Astrocyte (in vitro differentiated cells and primary cell): ENCODE data around the gene SMCO3. TPM values are rescaled to one million over a fixed set of nuclear protein-coding genes. Genes with fewer than 3 reads are reported as not detected.

ENCODE experiments used
- DNase-seq: peaks from one replicate; pipeline ENCODE4 v3.0.0-alpha.2; 2010; ENCODE audit warnings: low read depth
- FAIRE-seq: peaks from 2 replicates; lab custom pipeline; 2011; peaks lifted over from hg19 to GRCh38; lab: Jason Lieb, UNC
- H2AFZ ChIP-seq: 2 replicates; pipeline ENCODE4 v1.6.0; 2012; ENCODE audit warnings: low read depth, low read length, inconsistent platforms
- H3K27ac ChIP-seq: 2 replicates; pipeline ENCODE4 v1.5.1; 2011; ENCODE audit warnings: low read depth, low read length, inconsistent platforms
- H3K27me3 ChIP-seq: 2 replicates; pipeline ENCODE4 v1.6.0; 2011; ENCODE audit warnings: low read length, inconsistent platforms; ENCODE audit not compliant: insufficient read depth
- H3K36me3 ChIP-seq: 2 replicates; pipeline ENCODE4 v1.5.1; 2011; ENCODE audit warnings: low read length, inconsistent platforms; ENCODE audit not compliant: insufficient read depth
- H3K4me1 ChIP-seq: 2 replicates; pipeline ENCODE4 v1.5.1; 2011; ENCODE audit warnings: low read length, inconsistent platforms; ENCODE audit not compliant: insufficient read depth
- H3K4me2 ChIP-seq: 2 replicates; pipeline ENCODE4 v1.6.0; 2012; ENCODE audit warnings: low read length, inconsistent platforms
- H3K4me3 ChIP-seq: 2 replicates; pipeline ENCODE4 v1.5.1; 2011; ENCODE audit warnings: low read depth, mild to moderate bottlenecking, low read length, inconsistent platforms; ENCODE audit not compliant: insufficient read depth
- H3K79me2 ChIP-seq: 2 replicates; pipeline ENCODE4 v1.6.0; 2012; ENCODE audit warnings: mild to moderate bottlenecking, low read length, inconsistent platforms; ENCODE audit not compliant: insufficient read depth
- H3K9ac ChIP-seq: 2 replicates; pipeline ENCODE4 v1.6.0; 2012; ENCODE audit warnings: mild to moderate bottlenecking, low read length, inconsistent platforms
- H3K9me3 ChIP-seq: 2 replicates; pipeline ENCODE4 v1.5.1; 2012; ENCODE audit warnings: low read depth, mild to moderate bottlenecking, low read length, inconsistent platforms; ENCODE audit not compliant: insufficient read depth
- H4K20me1 ChIP-seq: 2 replicates; pipeline ENCODE4 v1.6.0; 2012; ENCODE audit warnings: low read length, inconsistent platforms; ENCODE audit not compliant: insufficient read depth
- H3K27ac Mint-ChIP-seq: one replicate; pipeline ENCODE4 v1.8.0; 2021; ENCODE audit warnings: mild to moderate bottlenecking, mixed read lengths; ENCODE audit not compliant: unreplicated experiment
- H3K27me3 Mint-ChIP-seq: one replicate; pipeline ENCODE4 v1.8.0; 2021; ENCODE audit warnings: low read depth, mixed read lengths; ENCODE audit not compliant: unreplicated experiment
- H3K36me3 Mint-ChIP-seq: one replicate; pipeline ENCODE4 v1.8.0; 2021; ENCODE audit warnings: low read depth, mixed read lengths; ENCODE audit not compliant: unreplicated experiment
- H3K4me1 Mint-ChIP-seq: one replicate; pipeline ENCODE4 v1.8.0; 2021; ENCODE audit warnings: low read depth, mixed read lengths; ENCODE audit not compliant: unreplicated experiment
- H3K4me3 Mint-ChIP-seq: one replicate; pipeline ENCODE4 v1.8.0; 2021; ENCODE audit warnings: mild to moderate bottlenecking, moderate library complexity, mixed read lengths; ENCODE audit not compliant: unreplicated experiment
- H3K9me3 Mint-ChIP-seq: one replicate; pipeline ENCODE4 v1.8.0; 2021; ENCODE audit warnings: mild to moderate bottlenecking, mixed read lengths; ENCODE audit not compliant: unreplicated experiment
- CTCF ChIP-seq: IDR thresholded peaks from 2 replicates; pipeline ENCODE4 v1.5.1; 2011; ENCODE audit warnings: low read depth, mild to moderate bottlenecking, inconsistent platforms, low read length, moderate library complexity; ENCODE audit not compliant: insufficient read depth
- EZH2 ChIP-seq: IDR thresholded peaks from 2 replicates; pipeline ENCODE4 v1.6.1; 2012; ENCODE audit warnings: mild to moderate bottlenecking, low read length, inconsistent platforms; ENCODE audit not compliant: insufficient read depth
- total RNA-seq: library from RNA; stranded (reverse); gene quantifications from 2 replicates; pipeline ENCODE4 v1.2.1, GENCODE V29; 2021

SMCO3 gene
- total RNA-seq, 1 donor from 2014 or later = 0.57 TPM

- no peaks in the 10 kb centered on the region for H3K9me3 ChIP-seq
- Mint-ChIP-seq H3K4me3 (peak overlapping the region; percentile 93), H3K27me3 (no peaks in the 10 kb centered on the region), H3K4me1 (peaks cover 19% of the 10 kb centered on the region), H3K27ac (peak overlapping the region; percentile 97), H3K36me3 (no peaks in the 10 kb centered on the region), H3K9me3 (no peaks in the 10 kb centered on the region)
- peaks cover 23% of the 10 kb centered on the region for H3K79me2 ChIP-seq
- TF ChIP-seq CTCF (no peak), EZH2 (no peak)
- peak overlapping the region; percentile 87 for H3K9ac ChIP-seq
- peak overlapping the region; percentile 90 for H2AFZ ChIP-seq
- H3K27ac ChIP-seq = peak overlapping the region; percentile 80
- no peaks in the 10 kb centered on the region for H3K27me3 ChIP-seq
- H3K36me3 ChIP-seq = no peaks in the 10 kb centered on the region
- peaks cover 14% of the 10 kb centered on the region for H3K4me1 ChIP-seq
- H4K20me1 ChIP-seq = peaks cover 5% of the 10 kb centered on the region
- H3K4me2 ChIP-seq = peak overlapping the region; percentile 90
- no peak for FAIRE-seq
- H3K4me3 ChIP-seq = peak overlapping the region; percentile 90
- DNase-seq = peak; percentile 91
These were observed 39.7 kb downstream of the SMCO3 start for GRCh38 chr12:14774074-14774905.

- Mint-ChIP-seq H3K27me3 (no peaks in the 10 kb centered on the region), H3K9me3 (no peaks in the 10 kb centered on the region), H3K27ac (peak overlapping the region; percentile 97), H3K4me1 (peaks cover 19% of the 10 kb centered on the region), H3K4me3 (peak overlapping the region; percentile 93), H3K36me3 (no peaks in the 10 kb centered on the region)
- FAIRE-seq (no peak), DNase-seq (no peak)
- H3K27ac ChIP-seq = peak overlapping the region; percentile 80
- H3K4me1 ChIP-seq = peaks cover 18% of the 10 kb centered on the region
- H3K79me2 ChIP-seq = peaks cover 25% of the 10 kb centered on the region
- peak overlapping the region; percentile 90 for H3K4me2 ChIP-seq
- peak overlapping the region; percentile 90 for H2AFZ ChIP-seq
- H3K9me3 ChIP-seq = no peaks in the 10 kb centered on the region
- H3K36me3 ChIP-seq = no peaks in the 10 kb centered on the region
- peak overlapping the region; percentile 90 for H3K4me3 ChIP-seq
- H3K27me3 ChIP-seq = no peaks in the 10 kb centered on the region
- peaks cover 11% of the 10 kb centered on the region for H4K20me1 ChIP-seq
- TF ChIP-seq EZH2 (no peak), CTCF (no peak)
- peak overlapping the region; percentile 87 for H3K9ac ChIP-seq
These were observed 40.3 kb downstream of the SMCO3 start for GRCh38 chr12:14773685-14774073.

DNA sequence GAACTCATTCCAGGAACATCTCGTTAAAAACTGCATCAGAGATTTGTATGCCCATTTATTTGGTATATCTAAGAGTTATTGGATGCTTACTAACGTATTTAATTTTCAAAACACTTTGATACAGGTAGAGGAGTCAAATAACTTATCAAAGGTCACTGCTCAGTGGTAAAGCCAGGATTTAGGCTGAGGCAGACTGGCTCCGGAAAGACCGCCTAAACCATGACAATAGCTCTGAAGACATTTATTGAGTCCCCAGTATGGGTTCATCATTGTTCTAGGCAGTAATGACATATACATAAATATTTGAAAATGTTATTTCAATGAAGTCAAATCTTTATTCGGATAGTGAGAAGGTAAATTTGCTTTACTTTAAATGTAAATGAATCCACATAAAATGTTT is 41.0 kb downstream of the SMCO3 start:
- Mint-ChIP-seq H3K4me3 (peak overlapping the region; percentile 93), H3K27ac (no peak overlapping the region)
- no peak for FAIRE-seq

More for the DNA sequence above, 41.0 kb downstream of the SMCO3 start:
- H3K9me3 Mint-ChIP-seq = no peaks in the 10 kb centered on the region
- Histone ChIP-seq H3K27ac (no peak overlapping the region), H3K27me3 (no peaks in the 10 kb centered on the region), H4K20me1 (peaks cover 13% of the 10 kb centered on the region), H3K4me2 (no peak overlapping the region), H2AFZ (no peak overlapping the region), H3K9ac (no peak overlapping the region), H3K4me1 (peaks cover 19% of the 10 kb centered on the region), H3K4me3 (no peak overlapping the region), H3K36me3 (no peaks in the 10 kb centered on the region), H3K9me3 (no peaks in the 10 kb centered on the region), H3K79me2 (peaks cover 25% of the 10 kb centered on the region)
- TF ChIP-seq EZH2 (no peak), CTCF (no peak)
- peaks cover 19% of the 10 kb centered on the region for H3K4me1 Mint-ChIP-seq
- H3K27me3 Mint-ChIP-seq = no peaks in the 10 kb centered on the region
- no peaks in the 10 kb centered on the region for H3K36me3 Mint-ChIP-seq
- no peak for DNase-seq
